GM21619 (cell line): ENCODE measurements around the gene LDLRAD1.
"Not testable (repeated sequence)": the region's sequence is repeated elsewhere in the genome, so short reads cannot be mapped to it uniquely, and the experiment has no call there.

ENCODE experiments used
- ATAC-seq: cut with Tn5 transposase; IDR thresholded peaks from one replicate; pipeline ENCODE4 v1.9.1; 2021; ENCODE audit not compliant: unreplicated experiment

The LDLRAD1 gene

DNA sequence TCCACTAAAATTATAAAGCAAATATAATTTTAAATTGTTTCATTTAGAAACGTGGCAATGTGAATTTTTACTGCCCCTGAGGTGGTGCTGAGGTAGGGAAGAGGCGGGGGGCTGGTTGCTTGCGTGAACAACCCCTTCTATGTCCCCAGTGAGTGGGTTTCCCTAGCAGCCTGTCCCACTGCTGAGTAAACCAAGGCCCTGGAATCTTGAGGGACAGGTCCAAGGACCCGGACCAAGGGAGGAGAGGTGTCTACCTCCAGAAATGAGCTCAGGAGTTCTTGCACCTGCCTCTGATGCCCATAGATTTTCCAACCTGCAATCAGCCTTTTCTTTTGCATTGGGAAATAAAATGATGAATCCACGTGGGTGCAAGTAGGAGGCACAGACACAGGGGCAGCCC, 649 bp upstream of the LDLRAD1 start:
- no peak for ATAC-seq

- no peak for ATAC-seq
Observed at GRCh38 chr1:54016343-54017282, 1.4 kb downstream of the LDLRAD1 start.

GRCh38 chr1:54014009-54014629, 3.9 kb downstream of the LDLRAD1 start:
- ATAC-seq: no peak

- no peak for ATAC-seq
Observed at GRCh38 chr1:54013393-54014008, 4.5 kb downstream of the LDLRAD1 start.

DNA sequence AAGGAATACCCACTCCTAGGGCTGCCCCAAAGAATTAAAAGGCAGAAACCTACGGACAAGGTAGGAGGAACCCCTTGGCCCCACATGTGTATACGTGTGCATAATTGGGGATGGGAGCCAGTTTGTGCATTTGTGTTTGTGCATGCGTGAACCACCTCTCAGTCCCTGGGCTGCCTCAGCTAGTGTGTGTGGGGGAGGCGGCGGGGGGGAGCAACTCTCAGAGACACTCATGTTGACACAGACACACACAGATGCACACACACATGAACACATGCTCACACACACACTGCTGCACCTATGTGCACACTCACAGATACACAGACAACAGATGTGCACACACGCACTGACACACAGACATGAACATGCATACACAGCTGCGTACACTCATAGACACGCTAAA, 5.1 kb downstream of the LDLRAD1 start:
- ATAC-seq: no peak

DNA sequence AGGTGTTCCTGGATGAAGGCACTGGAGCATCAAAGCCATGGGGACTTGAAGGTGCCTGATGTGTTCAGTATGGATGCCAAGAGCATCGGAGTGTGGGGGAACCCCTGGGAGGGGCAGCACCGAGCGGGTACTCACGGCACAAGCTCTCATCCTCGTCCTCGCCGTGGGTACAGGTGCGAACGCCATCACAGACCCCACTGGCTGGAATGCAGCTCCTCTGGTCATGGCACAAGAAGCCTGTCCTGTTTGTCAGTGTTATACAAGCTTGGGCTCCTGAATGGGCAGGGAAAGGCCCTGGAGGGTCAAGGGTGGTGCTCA, 6.0 kb downstream of the LDLRAD1 start:
- no peak for ATAC-seq

GRCh38 chr1:54011316-54012007, 6.5 kb downstream of the LDLRAD1 start:
- ATAC-seq: no peak

GRCh38 chr1:54010415-54011117, 7.4 kb downstream of the LDLRAD1 start:
- no peak for ATAC-seq

GRCh38 chr1:54009406-54009805, 8.6 kb downstream of the LDLRAD1 start:
- ATAC-seq: no peak

- no peak for ATAC-seq
Observed at GRCh38 chr1:54008876-54009275, 9.1 kb downstream of the LDLRAD1 start.

GRCh38 chr1:54007613-54008012, 10.4 kb downstream of the LDLRAD1 start:
- ATAC-seq: no peak

GRCh38 chr1:54006508-54006907, 11.5 kb downstream of the LDLRAD1 start:
- ATAC-seq: no peak

- ATAC-seq: no peak
Observed at GRCh38 chr1:54004481-54005049, 13.4 kb downstream of the LDLRAD1 start.

- not testable (repeated sequence) for ATAC-seq
Observed at GRCh38 chr1:54003750-54004480, 14.1 kb downstream of the LDLRAD1 start.

GRCh38 chr1:54003249-54003646, 14.7 kb downstream of the LDLRAD1 start:
- ATAC-seq: no peak

GRCh38 chr1:54002544-54003248, 15.3 kb downstream of the LDLRAD1 start:
- no peak for ATAC-seq

- ATAC-seq: no peak
Observed at GRCh38 chr1:54001591-54001990, 16.4 kb downstream of the LDLRAD1 start.

- no peak for ATAC-seq
Observed at GRCh38 chr1:53999920-54000319, 18.1 kb downstream of the LDLRAD1 start.

DNA sequence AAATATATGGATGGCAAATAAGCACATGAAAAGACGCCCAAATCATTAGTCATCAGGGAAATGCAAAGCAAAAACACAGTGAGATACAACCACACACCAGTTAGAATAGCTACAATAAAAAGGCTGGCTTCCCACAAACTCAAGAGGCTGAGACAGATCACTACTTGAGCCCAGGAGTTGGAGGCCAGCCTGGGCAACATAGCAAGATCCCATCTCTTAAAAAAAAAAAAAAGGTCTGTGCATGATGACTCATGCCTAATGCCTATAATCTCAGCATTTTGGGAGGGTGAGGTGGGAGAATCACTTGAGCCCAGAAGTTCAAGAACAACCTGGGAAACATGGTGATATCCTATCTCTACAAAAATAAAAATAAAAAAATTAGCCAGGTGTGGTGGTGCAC, 19.8 kb downstream of the LDLRAD1 start:
- no peak for ATAC-seq
